K562 (cell line): ENCODE measurements around the gene PRRG4. TPM values are rescaled to one million over a fixed set of nuclear protein-coding genes. Genes with fewer than 3 reads are reported as not detected.

Experiments
- HCFC1 ChIP-seq: IDR thresholded peaks from 2 replicates; pipeline ENCODE4 v1.6.1; 2012; ENCODE audit warnings: low read depth, low read length, improper control_type of control experiment
- HLTF ChIP-seq: fragments of 450-650 bp; IDR thresholded peaks from 2 replicates; pipeline ENCODE4 v1.6.1; 2016
- MLX ChIP-seq, 2 experiments: fragments of 450-650 bp in 1 of 2; sonication (generic) in 1 of 2; formaldehyde crosslinking; conservative IDR thresholded peaks; 2 replicates each; pipeline versions ENCODE4 v1.4.0 to v1.8.1; 2020 to 2022; ENCODE audit warnings: mild to moderate bottlenecking in 1 of 2, missing genetic modification reagents in 1 of 2
- PHB2 ChIP-seq: fragments of 450-650 bp; IDR thresholded peaks from 2 replicates; pipeline ENCODE4 v1.6.1; 2017; ENCODE audit warnings: low read depth
- POLR3A ChIP-seq: IDR thresholded peaks from 2 replicates; pipeline ENCODE4 v1.6.1; 2011; ENCODE audit warnings: borderline replicate concordance, mild to moderate bottlenecking, moderate library complexity; ENCODE audit not compliant: insufficient read length, insufficient read depth; ENCODE audit errors: extremely low read depth
- PREB ChIP-seq: sonication (generic); formaldehyde crosslinking; IDR thresholded peaks from 2 replicates; pipeline ENCODE4 v1.8.1; 2023; ENCODE audit warnings: mild to moderate bottlenecking, missing genetic modification reagents
- PRPF4 ChIP-seq: fragments of 200-400 bp; formaldehyde crosslinking; IDR thresholded peaks from one replicate; pipeline ENCODE4 v1.6.1; 2017; ENCODE audit warnings: low read length, low read depth, mild to moderate bottlenecking; ENCODE audit not compliant: insufficient read depth, poor library complexity, severe bottlenecking
- ZNF23 ChIP-seq: fragments of 250-450 bp; sonication (Bioruptor Pico); IDR thresholded peaks from 2 replicates; pipeline ENCODE4 v1.4.0; 2020; ENCODE audit warnings: mild to moderate bottlenecking
- ZNF408 ChIP-seq: fragments of 250-450 bp; sonication (Bioruptor Pico); IDR thresholded peaks from 2 replicates; pipeline ENCODE4 v1.4.0; 2020; ENCODE audit warnings: low read depth, mild to moderate bottlenecking, moderate library complexity
- polyA plus RNA-seq, 8 experiments: library from polyadenylated mRNA; depleted of rRNA in 4 of 8; stranded (reverse) in 5 of 8; unstranded in 3 of 8; fragments of >200 nt; fragmentation: Nextera tagmentation in 2 of 8; fragmentation: Illumina TruSeq in 1 of 8; extraction: Ambion mirVana in 2 of 8; extraction: Trizol in 1 of 8; gene quantifications; 2 replicates each; pipeline versions ENCODE4 v1.2.1 to v1.2.3, GENCODE V29; 2011 to 2014; ENCODE audit warnings: inconsistent platforms in 1 of 8, missing spikeins in 1 of 8
- total RNA-seq, 7 experiments: library from RNA; depleted of rRNA in 6 of 7; stranded (reverse); fragments of >200 nt in 6 of 7; fragmentation: Illumina TruSeq in 2 of 7; extraction: Trizol in 2 of 7; gene quantifications; 2 replicates each; pipeline versions ENCODE4 v1.2.1 to v1.2.3, GENCODE V29; 2011 to 2021; ENCODE audit warnings: low replicate concordance in 1 of 7
- TF ChIP-seq, protein P1 (sequence below): sonication (generic); formaldehyde crosslinking; IDR thresholded peaks from 2 replicates; pipeline ENCODE4 v1.8.1; 2023; ENCODE audit warnings: mild to moderate bottlenecking, missing genetic modification reagents, moderate library complexity

The PRRG4 gene
- total and polyA plus RNA-seq, 9 of the 15 experiments (the other 6 are each of a cell fraction or from before 2014, with no cell fraction given): not detected

DNA sequence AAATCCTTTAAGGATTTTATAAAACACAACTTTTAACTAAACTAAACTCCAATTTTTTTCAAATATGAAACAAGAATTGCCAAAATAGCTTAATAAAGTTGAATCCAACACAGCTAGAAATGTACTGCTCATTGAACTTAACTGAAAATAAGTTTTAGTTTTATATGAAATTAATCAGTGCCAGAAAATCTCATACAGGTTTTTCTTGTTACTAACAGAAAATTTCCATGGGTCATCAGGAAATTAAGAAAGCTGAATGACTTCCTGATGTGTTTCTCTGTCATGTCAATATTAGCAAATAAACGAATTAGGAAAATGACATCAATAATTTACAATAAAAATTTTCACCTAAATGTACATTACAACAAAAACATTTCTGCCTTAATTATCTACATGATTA lies 38.8 kb upstream of the PRRG4 start (continued):
- TF ChIP-seq, protein P1, sequence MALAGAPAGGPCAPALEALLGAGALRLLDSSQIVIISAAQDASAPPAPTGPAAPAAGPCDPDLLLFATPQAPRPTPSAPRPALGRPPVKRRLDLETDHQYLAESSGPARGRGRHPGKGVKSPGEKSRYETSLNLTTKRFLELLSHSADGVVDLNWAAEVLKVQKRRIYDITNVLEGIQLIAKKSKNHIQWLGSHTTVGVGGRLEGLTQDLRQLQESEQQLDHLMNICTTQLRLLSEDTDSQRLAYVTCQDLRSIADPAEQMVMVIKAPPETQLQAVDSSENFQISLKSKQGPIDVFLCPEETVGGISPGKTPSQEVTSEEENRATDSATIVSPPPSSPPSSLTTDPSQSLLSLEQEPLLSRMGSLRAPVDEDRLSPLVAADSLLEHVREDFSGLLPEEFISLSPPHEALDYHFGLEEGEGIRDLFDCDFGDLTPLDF (CRISPR knock-in tag): no peak
- TF ChIP-seq HCFC1 (no peak), MLX (CRISPR knock-in tag; conservative IDR thresholded peaks at IDR 0.05) (no peak), PREB (CRISPR knock-in tag) (no peak), PRPF4 (no peak), ZNF23 (CRISPR knock-in tag) (no peak), HLTF (no peak), POLR3A (no peak), PHB2 (no peak), ZNF408 (no peak)
